ENCODE results near the gene HSD17B12. TPM values are rescaled to one million over a fixed set of nuclear protein-coding genes. Genes with fewer than 3 reads are reported as not detected.

HSD17B12 gene
- total and polyA plus RNA-seq, 5 donors = 69.1 to 147 (median 104) TPM

DNA sequence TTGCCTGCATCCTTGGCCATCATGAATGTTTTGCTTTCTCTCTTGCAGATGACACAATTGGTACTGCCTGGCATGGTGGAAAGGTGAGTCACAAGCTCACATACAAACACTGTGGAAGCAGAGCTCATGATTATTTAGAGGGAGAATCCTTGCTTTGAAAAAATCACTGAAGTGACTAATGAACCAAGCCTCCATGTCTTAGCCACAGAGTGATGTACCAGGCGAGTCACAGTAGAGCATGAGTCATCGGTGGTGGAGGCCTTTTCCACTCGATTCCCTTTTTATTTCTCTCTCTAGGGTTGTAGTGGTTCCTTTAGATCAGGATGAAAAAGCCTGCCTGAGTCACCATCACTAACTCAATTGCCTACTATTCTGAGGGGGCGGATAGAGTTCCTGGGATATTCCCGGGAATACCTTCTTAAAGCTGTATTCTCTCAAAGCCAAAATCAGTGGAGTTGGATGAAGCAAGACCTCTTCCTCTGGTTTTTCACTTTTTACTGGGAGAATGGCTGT is 150.4 kb downstream of the HSD17B12 start:
- 71% methylated on average over 5 of the region's 5 CpGs for WGBS
- no peak for DNase-seq
- Histone ChIP-seq H3K27me3 (ENCODE audit: control insufficient read depth, insufficient read depth) (no peaks in the 10 kb centered on the region), H3K27ac (ENCODE audit: low read length) (no peak overlapping the region), H3K4me3 (ENCODE audit: low read length) (no peak overlapping the region), H3K4me1 (ENCODE audit: control insufficient read depth, insufficient read depth, low read length) (no peaks in the 10 kb centered on the region), H3K9me3 (ENCODE audit: control insufficient read depth, low read length) (no peaks in the 10 kb centered on the region)
- intact Hi-C loops (cut with DNase I) = no loop called here
- ATAC-seq = peak; percentile 40 to 84

DNA sequence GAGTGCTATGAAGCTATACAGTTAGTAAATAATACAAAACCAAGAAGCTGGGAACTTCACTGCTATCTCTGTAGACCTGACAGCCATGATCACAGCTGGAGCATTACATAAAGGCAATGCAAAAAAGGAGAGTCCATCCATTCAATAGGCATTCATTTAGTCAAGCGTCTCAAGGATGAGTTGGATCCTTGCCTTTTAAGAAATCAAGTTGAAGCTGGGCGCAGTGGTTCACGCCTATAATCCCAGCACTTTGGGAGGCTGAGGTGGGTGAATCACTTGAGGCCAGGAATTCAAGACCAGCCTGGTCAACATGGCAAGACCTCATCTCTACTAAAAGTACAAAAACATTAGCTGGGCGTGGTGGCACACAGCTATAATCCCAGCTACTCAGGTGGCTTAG is 152.0 kb downstream of the HSD17B12 start:
- Histone ChIP-seq H3K4me3 (ENCODE audit: low read length) (no peak overlapping the region), H3K9me3 (ENCODE audit: control insufficient read depth, low read length) (no peaks in the 10 kb centered on the region), H3K27ac (ENCODE audit: low read length) (no peak overlapping the region), H3K4me1 (ENCODE audit: control insufficient read depth, insufficient read depth, low read length) (no peaks in the 10 kb centered on the region), H3K27me3 (ENCODE audit: control insufficient read depth, insufficient read depth) (no peaks in the 10 kb centered on the region)
- WGBS = 99% methylated on average over 4 of the region's 4 CpGs
- DNase-seq (no peak), ATAC-seq (no peak)
- intact Hi-C loops (cut with DNase I) = no loop called here

GRCh38 chr11:43833657-43834073 is 153.1 kb downstream of the HSD17B12 start:
- H3K27ac ChIP-seq (ENCODE audit: low read length) = no peak overlapping the region

GRCh38 chr11:43834286-43834685 is 153.7 kb downstream of the HSD17B12 start:
- intact Hi-C loops (cut with DNase I) = no loop called here
- Histone ChIP-seq H3K9me3 (ENCODE audit: control insufficient read depth, low read length) (no peaks in the 10 kb centered on the region), H3K4me1 (ENCODE audit: control insufficient read depth, insufficient read depth, low read length) (no peaks in the 10 kb centered on the region), H3K27me3 (ENCODE audit: control insufficient read depth, insufficient read depth) (no peaks in the 10 kb centered on the region), H3K27ac (ENCODE audit: low read length) (no peak overlapping the region), H3K4me3 (ENCODE audit: low read length) (no peak overlapping the region)
- ATAC-seq (no peak), DNase-seq (no peak)
- 87% methylated on average over 2 of the region's 2 CpGs for WGBS

More at GRCh38 chr11:43833657-43834073, 153.1 kb downstream of the HSD17B12 start:
- no peaks in the 10 kb centered on the region for H3K27me3 ChIP-seq (ENCODE audit: control insufficient read depth, insufficient read depth)
- intact Hi-C loops (cut with DNase I) = no loop called here
- H3K4me1 ChIP-seq (ENCODE audit: control insufficient read depth, insufficient read depth, low read length) = no peaks in the 10 kb centered on the region
- no peak for ATAC-seq
- no peak for DNase-seq
- no peaks in the 10 kb centered on the region for H3K9me3 ChIP-seq (ENCODE audit: control insufficient read depth, low read length)
- no peak overlapping the region for H3K4me3 ChIP-seq (ENCODE audit: low read length)
- WGBS = 63% methylated on average over 1 of the region's 1 CpG

DNA sequence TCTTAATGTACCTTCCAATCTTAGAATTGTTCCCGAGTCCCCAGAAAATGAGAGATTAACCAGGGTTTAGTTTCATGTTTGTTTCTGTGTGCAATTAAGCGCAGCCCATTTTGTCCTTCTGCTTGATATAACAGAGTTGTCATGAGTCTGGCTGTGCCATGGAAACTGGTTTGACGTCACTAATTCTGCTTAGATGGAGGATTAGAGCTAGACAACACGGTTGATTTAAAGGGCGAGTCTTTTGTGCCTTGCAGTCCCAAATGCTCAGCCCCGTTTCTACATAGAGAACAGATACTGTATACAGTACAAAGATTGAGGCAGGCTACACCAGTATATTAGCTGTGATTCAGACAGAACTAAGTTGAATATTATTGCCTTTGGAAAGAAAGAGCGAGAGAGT is 154.6 kb downstream of the HSD17B12 start:
- Histone ChIP-seq H3K4me1 (ENCODE audit: control insufficient read depth, insufficient read depth, low read length) (no peaks in the 10 kb centered on the region), H3K4me3 (ENCODE audit: low read length) (no peak overlapping the region), H3K27me3 (ENCODE audit: control insufficient read depth, insufficient read depth) (no peaks in the 10 kb centered on the region), H3K9me3 (ENCODE audit: control insufficient read depth, low read length) (no peaks in the 10 kb centered on the region), H3K27ac (ENCODE audit: low read length) (no peak overlapping the region)
- DNase-seq = no peak
- ATAC-seq = peak in 1 of 2 donors; percentile 12
- intact Hi-C loops (cut with DNase I) = no loop called here
- 79% methylated on average over 7 of the region's 7 CpGs for WGBS

DNA sequence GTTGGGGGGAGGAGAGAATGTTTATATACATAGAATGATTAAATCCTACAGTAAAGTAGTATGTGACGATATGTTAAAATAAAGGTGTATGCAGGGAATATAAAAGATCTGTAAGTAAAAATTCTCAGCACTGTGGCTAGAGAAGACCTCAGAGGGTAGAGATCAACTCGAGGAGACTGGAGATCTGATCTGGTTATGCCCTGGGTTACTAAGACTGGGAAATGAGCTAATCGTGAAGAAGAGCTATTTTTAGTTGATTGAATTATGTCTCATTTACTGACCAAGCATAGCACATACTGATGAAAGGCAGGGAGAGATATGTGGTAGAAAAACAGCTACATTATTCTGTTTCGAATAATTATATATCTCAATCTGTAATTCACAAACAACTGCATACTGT is 157.3 kb downstream of the HSD17B12 start:
- Histone ChIP-seq H3K4me1 (ENCODE audit: control insufficient read depth, insufficient read depth, low read length) (no peaks in the 10 kb centered on the region), H3K4me3 (ENCODE audit: low read length) (no peak overlapping the region), H3K27ac (ENCODE audit: low read length) (no peak overlapping the region), H3K9me3 (ENCODE audit: control insufficient read depth, low read length) (no peaks in the 10 kb centered on the region), H3K27me3 (ENCODE audit: control insufficient read depth, insufficient read depth) (no peaks in the 10 kb centered on the region)
- intact Hi-C loops (cut with DNase I) = no loop called here
- no peak for DNase-seq
- peak; percentile 43 to 50 for ATAC-seq
- 39% methylated on average over 4 of the region's 4 CpGs for WGBS

DNA sequence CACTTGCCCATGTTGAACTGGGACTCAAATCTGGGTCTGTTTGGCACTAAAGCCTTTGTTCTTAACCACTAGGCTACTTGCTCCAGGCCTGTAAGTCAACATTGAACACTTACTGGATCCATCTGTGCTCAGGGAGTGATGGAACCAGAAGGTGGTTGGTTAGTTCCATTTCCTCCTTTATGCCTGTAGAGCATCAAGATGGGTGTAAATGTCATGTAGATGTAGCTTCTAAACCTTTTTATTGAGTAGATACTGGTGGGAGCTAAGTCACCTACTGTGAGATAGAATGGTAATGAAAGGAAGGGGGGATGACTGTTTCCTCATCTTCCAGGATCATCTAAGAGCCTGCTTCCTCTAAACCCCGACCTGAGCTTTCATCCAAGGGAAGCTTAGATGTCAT is 161.5 kb downstream of the HSD17B12 start:
- Histone ChIP-seq H3K27ac (ENCODE audit: low read length) (no peak overlapping the region), H3K4me1 (ENCODE audit: control insufficient read depth, insufficient read depth, low read length) (no peaks in the 10 kb centered on the region)

DNA sequence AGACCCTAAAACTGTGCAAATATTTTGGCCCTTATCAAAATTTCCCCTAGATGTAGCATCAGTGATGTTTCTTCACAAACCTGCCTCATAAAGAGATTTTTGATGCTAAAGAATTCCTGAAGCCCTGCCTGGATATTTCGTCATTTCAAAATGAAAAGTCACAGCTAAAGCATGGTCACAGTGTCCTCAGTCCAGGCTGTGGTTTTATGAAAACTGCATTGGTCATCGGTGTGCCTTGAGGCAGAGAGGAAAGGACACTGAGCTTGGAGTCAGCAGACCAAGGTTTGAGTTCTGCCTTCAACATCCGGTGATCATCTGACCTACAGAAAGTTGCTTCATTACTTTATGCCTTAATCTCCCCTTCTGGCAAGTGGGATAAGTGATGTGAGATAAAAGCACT is 165.3 kb downstream of the HSD17B12 start:
- 96% methylated on average over 3 of the region's 3 CpGs for WGBS
- DNase-seq (no peak), ATAC-seq (no peak)
- Histone ChIP-seq H3K27me3 (ENCODE audit: control insufficient read depth, insufficient read depth) (no peaks in the 10 kb centered on the region), H3K4me3 (ENCODE audit: low read length) (no peak overlapping the region), H3K4me1 (ENCODE audit: control insufficient read depth, insufficient read depth, low read length) (no peaks in the 10 kb centered on the region), H3K9me3 (ENCODE audit: control insufficient read depth, low read length) (no peaks in the 10 kb centered on the region), H3K27ac (ENCODE audit: low read length) (no peak overlapping the region)
- intact Hi-C loops (cut with DNase I) = loop anchor here in 1 of 4 donors (10.0 kb wide), 1 partner anchor 271 kb away; no protein-coding TSS in a partner anchor

More for the DNA sequence above, 161.5 kb downstream of the HSD17B12 start:
- no peak for ATAC-seq
- Histone ChIP-seq H3K9me3 (ENCODE audit: control insufficient read depth, low read length) (no peaks in the 10 kb centered on the region), H3K27me3 (ENCODE audit: control insufficient read depth, insufficient read depth) (no peaks in the 10 kb centered on the region), H3K4me3 (ENCODE audit: low read length) (no peak overlapping the region)
- intact Hi-C loops (cut with DNase I) = loop anchor here in 1 of 4 donors (10.0 kb wide), 1 partner anchor 267 kb away; no protein-coding TSS in a partner anchor
- whole genome bisulfite sequencing = 79% methylated on average over 1 of the region's 1 CpG
- no peak for DNase-seq

GRCh38 chr11:43852057-43852636 is 171.6 kb downstream of the HSD17B12 start:
- WGBS = 25% methylated on average over 4 of the region's 4 CpGs
- intact Hi-C loops (cut with DNase I) = no loop called here
- ATAC-seq (peak in 1 of 2 donors; percentile 74), DNase-seq (peak in 1 of 3 donors; percentile 56)
- Histone ChIP-seq H3K9me3 (ENCODE audit: control insufficient read depth, low read length) (no peaks in the 10 kb centered on the region), H3K4me1 (ENCODE audit: control insufficient read depth, insufficient read depth, low read length) (no peaks in the 10 kb centered on the region), H3K27ac (ENCODE audit: low read length) (no peak overlapping the region), H3K4me3 (ENCODE audit: low read length) (no peak overlapping the region), H3K27me3 (ENCODE audit: control insufficient read depth, insufficient read depth) (no peaks in the 10 kb centered on the region)

DNA sequence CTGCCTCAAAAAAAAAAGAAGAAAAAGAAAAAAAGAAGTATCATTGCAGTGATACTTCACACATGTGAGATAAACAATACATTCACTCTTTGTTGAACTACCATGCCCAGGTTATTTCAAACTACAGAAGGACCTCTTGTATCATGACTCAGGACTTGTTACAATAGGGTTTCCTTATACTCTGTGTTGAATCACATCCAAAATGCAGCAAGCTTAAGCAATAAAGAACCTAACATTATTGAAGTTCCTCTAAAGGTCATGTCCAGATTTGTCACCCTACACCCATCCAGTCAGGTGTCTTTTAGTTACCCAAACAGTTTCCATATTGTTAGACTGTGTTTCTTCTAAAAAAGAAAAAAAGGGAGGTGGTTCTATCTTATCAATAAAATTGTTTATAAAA is 173.2 kb downstream of the HSD17B12 start:
- intact Hi-C loops (cut with DNase I) = no loop called here

DNA sequence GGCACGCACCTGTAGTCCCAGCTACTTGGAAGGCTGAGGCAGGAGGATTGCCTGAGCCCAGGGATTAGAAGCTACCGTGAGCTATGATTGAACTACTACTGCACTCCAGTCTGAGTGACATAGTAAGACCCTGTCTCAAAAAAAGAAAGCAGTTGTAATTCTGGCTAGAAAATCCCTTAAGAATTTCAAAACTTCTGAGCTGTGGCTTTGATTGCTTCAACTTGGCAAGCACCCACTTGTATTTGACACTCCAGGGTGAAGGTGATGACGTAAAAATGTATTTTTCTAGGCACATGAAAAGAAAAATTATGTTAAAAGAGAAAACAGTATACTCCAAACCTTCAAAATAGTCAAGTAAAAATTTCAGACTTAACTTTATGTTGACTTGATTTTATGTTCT is 176.5 kb downstream of the HSD17B12 start:
- Histone ChIP-seq H3K4me3 (ENCODE audit: low read length) (no peak overlapping the region), H3K27ac (ENCODE audit: low read length) (no peak overlapping the region), H3K27me3 (ENCODE audit: control insufficient read depth, insufficient read depth) (no peaks in the 10 kb centered on the region), H3K4me1 (ENCODE audit: control insufficient read depth, insufficient read depth, low read length) (no peaks in the 10 kb centered on the region), H3K9me3 (ENCODE audit: control insufficient read depth, low read length) (no peaks in the 10 kb centered on the region)
- intact Hi-C loops (cut with DNase I) = no loop called here
- ATAC-seq (no peak), DNase-seq (no peak)
- WGBS = 95% methylated on average over 3 of the region's 3 CpGs

More for the DNA sequence above, 173.2 kb downstream of the HSD17B12 start:
- no peak overlapping the region for H3K4me3 ChIP-seq (ENCODE audit: low read length)
- no peak for DNase-seq
- no peaks in the 10 kb centered on the region for H3K27me3 ChIP-seq (ENCODE audit: control insufficient read depth, insufficient read depth)
- H3K4me1 ChIP-seq (ENCODE audit: control insufficient read depth, insufficient read depth, low read length) = no peaks in the 10 kb centered on the region
- no peaks in the 10 kb centered on the region for H3K9me3 ChIP-seq (ENCODE audit: control insufficient read depth, low read length)
- no peak for ATAC-seq
- no peak overlapping the region for H3K27ac ChIP-seq (ENCODE audit: low read length)
